HFF-Myc (cell line): Measurements from ENCODE around the gene ENTPD1.
"Not testable (repeated sequence)": the region's sequence is repeated elsewhere in the genome, so short reads cannot be mapped to it uniquely, and the experiment has no call there.

Experiments
- DNase-seq: peaks from one replicate; pipeline ENCODE4 v3.0.0-alpha.2; 2011; ENCODE audit warnings: low read depth; ENCODE audit errors: extremely low read depth
- H3K4me3 ChIP-seq: replicated peaks from 2 replicates; pipeline ENCODE4 v1.5.1; 2011; ENCODE audit warnings: low read depth, mild to moderate bottlenecking, control low read depth, low read length
- CTCF ChIP-seq: IDR thresholded peaks from 2 replicates; pipeline ENCODE4 v1.5.1; 2012; ENCODE audit warnings: mild to moderate bottlenecking, low read depth, low read length, control low read depth; ENCODE audit errors: missing control alignments

Gene ENTPD1

DNA sequence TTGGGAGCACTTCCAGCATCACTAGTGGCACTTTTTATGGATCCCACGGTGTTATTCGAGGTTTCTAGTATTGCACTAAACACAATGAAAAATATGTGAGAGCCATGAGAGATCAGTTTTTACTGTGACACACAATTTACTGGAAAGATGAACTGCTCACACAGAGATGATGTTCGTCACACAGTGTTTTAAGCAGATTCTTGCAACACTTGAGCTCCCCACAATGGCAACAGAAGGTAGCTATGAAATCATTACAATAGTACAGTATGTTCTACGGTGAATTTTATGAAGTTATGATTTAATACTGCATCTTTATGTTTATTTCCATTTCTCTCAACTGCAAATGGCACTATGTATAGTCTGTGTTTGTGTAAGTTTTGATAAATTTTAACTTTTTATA lies 27.4 kb upstream of the ENTPD1 start:
- no peak for DNase-seq
- no peak for TF ChIP-seq CTCF
- no peak overlapping the region for H3K4me3 ChIP-seq

DNA sequence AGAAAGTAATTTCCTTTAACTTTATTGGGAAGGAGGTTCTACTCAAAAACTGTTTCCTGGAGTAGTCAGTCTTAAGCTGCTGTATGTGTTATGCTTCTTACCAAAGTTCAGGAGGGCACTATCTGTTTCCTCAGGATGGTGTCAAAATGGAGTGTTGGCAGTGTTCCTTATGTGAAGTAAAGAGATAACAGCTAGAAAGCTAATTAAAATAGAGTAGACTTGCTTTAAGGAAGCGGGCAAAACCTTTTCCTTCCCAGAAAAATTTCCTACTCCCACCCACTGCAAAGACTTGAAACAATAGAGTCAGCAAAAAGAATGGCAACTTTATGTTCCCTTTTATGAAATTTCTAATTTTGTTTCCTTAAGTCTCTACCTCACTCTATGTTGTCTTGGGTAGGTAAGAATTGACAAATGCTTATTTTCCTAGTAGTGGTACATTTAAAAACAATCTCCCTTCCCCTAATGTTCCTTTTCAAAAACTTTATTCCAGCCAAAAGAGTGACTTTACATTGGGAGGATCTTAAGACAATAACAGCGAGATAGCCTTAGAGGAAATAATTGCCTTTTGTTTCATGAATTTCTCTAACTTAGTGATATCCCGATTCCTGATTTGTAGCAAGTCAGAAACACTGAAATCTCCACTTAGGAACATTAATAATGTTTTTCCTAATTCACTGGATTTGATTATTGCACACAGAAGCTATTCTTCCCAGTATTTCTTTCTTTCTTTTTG lies 26.5 kb upstream of the ENTPD1 start:
- DNase-seq: no peak
- TF ChIP-seq CTCF: no peak
- H3K4me3 ChIP-seq: no peak overlapping the region

DNA sequence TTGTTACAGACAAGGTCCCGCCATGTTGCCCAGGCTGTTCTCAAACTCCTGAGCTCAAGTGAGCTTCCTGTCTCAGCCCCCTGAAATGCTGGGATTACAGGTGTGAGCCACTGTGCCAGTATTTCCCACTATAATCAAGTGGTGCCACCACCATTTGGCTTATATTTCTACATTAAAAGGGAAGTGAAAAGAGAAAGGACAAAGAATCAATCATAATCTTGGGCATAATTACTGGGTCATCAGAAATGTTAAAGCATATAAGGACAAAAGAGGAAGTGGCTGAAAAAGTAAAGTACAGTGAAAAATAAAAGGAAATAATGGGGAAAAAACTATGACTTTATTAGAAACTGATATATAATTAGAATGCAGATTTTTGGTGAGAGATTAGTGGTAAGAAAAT lies 25.7 kb upstream of the ENTPD1 start:
- H3K4me3 ChIP-seq: no peak overlapping the region
- TF ChIP-seq CTCF: no peak
- no peak for DNase-seq

- not testable (repeated sequence) for H3K4me3 ChIP-seq, DNase-seq
Observed at GRCh38 chr10:95732907-95733306, 23.1 kb upstream of the ENTPD1 start.

DNA sequence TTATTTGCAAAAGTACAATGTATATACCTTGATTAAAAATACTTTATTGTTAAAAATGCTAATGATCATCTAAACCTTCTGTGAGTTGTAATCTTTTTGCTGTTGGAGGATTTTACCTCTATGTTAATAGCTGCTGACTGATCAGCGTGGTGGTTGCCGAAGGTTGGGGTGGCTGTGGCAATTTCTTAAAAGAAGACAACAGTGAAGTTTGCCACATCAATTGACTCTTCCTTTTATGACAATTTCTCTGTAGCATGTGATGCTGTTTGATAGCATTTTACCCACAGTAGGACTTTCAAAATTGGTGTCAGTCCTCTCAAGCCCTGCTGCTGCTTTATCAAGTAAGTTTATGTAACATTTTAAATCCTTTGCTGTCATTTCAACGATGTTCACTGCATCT lies 16.9 kb upstream of the ENTPD1 start:
- TF ChIP-seq CTCF: no peak
- DNase-seq: no peak
- no peak overlapping the region for H3K4me3 ChIP-seq

- no peak for DNase-seq
- no peak overlapping the region for H3K4me3 ChIP-seq
Observed at GRCh38 chr10:95741807-95742467, 14.0 kb upstream of the ENTPD1 start.

More at GRCh38 chr10:95741807-95742467, 14.0 kb upstream of the ENTPD1 start:
- no peak for TF ChIP-seq CTCF
